ENCODE results near the gene RPAP3.
"Not testable (repeated sequence)": the region's sequence is repeated elsewhere in the genome, so short reads cannot be mapped to it uniquely, and the experiment has no call there.

RPAP3 gene

DNA sequence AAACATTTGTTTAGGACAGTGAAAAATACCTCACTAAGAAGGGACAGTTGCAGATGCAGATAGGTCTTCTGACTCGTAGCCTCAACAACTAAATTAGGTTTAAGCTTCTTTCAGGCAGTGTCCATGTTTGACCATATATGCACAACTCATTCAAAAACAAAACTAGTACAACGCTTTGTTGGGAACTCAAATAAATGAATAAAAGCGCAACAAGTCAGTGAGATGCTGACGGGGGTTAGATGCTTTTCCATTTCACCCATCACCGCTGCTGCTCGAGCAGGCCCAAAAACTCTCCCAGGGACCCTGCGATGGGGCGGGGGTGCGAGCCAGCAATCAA, 633 bp downstream of the RPAP3 start:
- Mint-ChIP-seq H3K4me1 (peaks cover 54% of the 10 kb centered on the region), H3K4me3 (peak overlapping the region; percentile 99), H3K9me3 (no peaks in the 10 kb centered on the region), H3K36me3 (peaks cover 11% of the 10 kb centered on the region), H3K27ac (peak overlapping the region; percentile 99), H3K27me3 (no peaks in the 10 kb centered on the region)
- no peak for ATAC-seq (ENCODE audit: low read depth)
- DNase-seq (ENCODE audit: low spot score in 2 of 2): no peak

DNA sequence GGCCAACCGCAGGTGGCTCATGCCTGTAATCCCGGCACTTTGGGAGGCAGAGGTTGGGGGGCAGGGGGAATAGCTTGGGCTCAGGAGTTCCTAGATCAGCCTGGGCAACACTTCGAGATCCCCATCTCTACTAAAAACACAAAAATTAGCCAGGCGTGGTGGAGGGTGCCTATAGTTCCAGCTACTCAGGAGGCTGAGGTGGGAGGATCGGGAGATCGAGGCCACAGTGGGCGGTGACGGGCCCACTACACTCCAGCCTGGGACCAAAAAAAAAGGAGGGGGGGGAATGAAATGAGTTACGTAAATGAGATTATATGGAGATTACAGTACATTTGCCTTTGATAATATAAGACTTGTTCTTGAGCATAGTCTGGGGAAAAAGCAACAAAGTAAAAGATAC, 1.1 kb downstream of the RPAP3 start:
- ATAC-seq (ENCODE audit: low read depth) (no peak), DNase-seq (ENCODE audit: low spot score in 2 of 2) (no peak)
- H3K4me1 Mint-ChIP-seq: peaks cover 50% of the 10 kb centered on the region
- H3K4me3 Mint-ChIP-seq: peak overlapping the region; percentile 99
- H3K36me3 Mint-ChIP-seq: peaks cover 14% of the 10 kb centered on the region
- no peaks in the 10 kb centered on the region for H3K9me3 Mint-ChIP-seq
- no peaks in the 10 kb centered on the region for H3K27me3 Mint-ChIP-seq
- H3K27ac Mint-ChIP-seq: peak overlapping the region; percentile 63

DNA sequence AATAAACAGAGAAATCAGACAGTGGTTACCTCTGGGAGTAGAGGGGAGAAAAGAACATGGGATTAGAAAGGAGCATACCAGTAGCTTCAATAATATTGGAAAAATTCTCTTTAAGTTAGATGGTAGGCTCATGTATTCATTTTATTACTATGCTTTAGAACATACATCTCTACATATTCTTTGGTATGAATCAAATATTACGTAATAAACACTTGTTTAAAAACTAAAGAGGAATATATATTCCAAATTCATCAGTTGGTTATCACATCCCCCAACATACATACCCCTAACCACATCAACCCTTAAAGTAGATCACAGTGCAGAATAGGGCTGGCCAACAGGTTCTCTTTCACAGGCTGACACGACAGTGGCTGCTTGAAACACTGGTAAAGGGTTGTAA, 5.6 kb downstream of the RPAP3 start:
- Mint-ChIP-seq H3K27ac (peak overlapping the region; percentile 35), H3K4me3 (no peak overlapping the region), H3K9me3 (no peaks in the 10 kb centered on the region), H3K36me3 (peaks cover 22% of the 10 kb centered on the region), H3K27me3 (no peaks in the 10 kb centered on the region), H3K4me1 (peaks cover 34% of the 10 kb centered on the region)
- DNase-seq (ENCODE audit: low spot score in 2 of 2): no peak
- ATAC-seq (ENCODE audit: low read depth): no peak

- Mint-ChIP-seq H3K27ac (no peak overlapping the region), H3K9me3 (no peaks in the 10 kb centered on the region), H3K27me3 (no peaks in the 10 kb centered on the region), H3K4me1 (peaks cover 29% of the 10 kb centered on the region), H3K36me3 (peaks cover 27% of the 10 kb centered on the region), H3K4me3 (no peak overlapping the region)
- DNase-seq (ENCODE audit: low spot score in 2 of 2): no peak
- no peak for ATAC-seq (ENCODE audit: low read depth)
These were observed 7.2 kb downstream of the RPAP3 start for GRCh38 chr12:47698631-47699030.

GRCh38 chr12:47698055-47698454, 7.8 kb downstream of the RPAP3 start:
- Mint-ChIP-seq H3K4me1 (peaks cover 25% of the 10 kb centered on the region), H3K27ac (peak overlapping the region; percentile 41), H3K36me3 (peaks cover 32% of the 10 kb centered on the region), H3K4me3 (peak overlapping the region; percentile 43), H3K27me3 (no peaks in the 10 kb centered on the region), H3K9me3 (no peaks in the 10 kb centered on the region)
- no peak for DNase-seq (ENCODE audit: low spot score in 2 of 2)
- peak; percentile 99 for ATAC-seq (ENCODE audit: low read depth)

DNA sequence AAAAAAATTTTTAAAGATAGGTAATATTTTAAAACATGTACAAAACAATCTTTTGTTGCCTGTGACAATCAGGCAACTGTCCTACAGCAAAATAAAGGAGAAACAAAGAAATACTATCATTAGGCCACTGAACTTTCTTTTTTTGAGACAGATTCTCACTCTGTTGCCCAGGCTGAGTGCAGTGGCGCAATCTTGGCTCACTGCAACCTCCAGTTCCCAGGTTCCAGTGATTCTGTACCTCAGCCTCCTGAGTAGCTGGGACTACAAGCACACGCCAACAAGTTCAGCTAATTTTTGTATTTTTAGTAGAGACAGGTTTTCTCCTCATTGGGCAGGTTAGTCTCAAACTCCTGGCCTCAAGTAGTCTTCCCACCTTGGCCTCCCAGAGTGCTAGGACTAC, 16.6 kb downstream of the RPAP3 start:
- no peak overlapping the region for H3K27ac Mint-ChIP-seq
- H3K4me1 Mint-ChIP-seq: peaks cover 2% of the 10 kb centered on the region
- DNase-seq (ENCODE audit: low spot score in 2 of 2) (no peak), ATAC-seq (ENCODE audit: low read depth) (no peak)
- H3K4me3 Mint-ChIP-seq: no peak overlapping the region
- no peaks in the 10 kb centered on the region for H3K9me3 Mint-ChIP-seq
- H3K27me3 Mint-ChIP-seq: no peaks in the 10 kb centered on the region
- peaks cover 35% of the 10 kb centered on the region for H3K36me3 Mint-ChIP-seq

DNA sequence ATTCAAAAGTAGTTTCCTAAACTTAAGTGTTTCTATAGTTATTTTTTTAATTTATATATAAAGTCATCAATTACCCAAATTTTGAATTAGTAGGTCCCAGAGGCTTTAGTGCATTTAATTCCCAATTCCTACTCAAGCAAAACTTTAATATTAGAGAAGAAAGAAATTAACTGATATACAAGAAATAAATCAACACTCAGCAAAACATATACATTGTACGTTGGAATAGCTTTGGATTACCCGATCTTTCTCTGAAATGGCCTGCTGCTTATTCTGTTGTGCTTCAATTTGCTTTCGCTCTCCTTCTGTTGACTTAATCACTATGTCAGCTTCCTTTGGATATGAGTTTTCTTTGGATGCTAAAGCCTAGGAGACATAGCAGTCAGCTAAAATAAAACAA, 18.2 kb downstream of the RPAP3 start:
- Mint-ChIP-seq H3K4me3 (no peak overlapping the region), H3K27ac (no peak overlapping the region), H3K9me3 (no peaks in the 10 kb centered on the region), H3K4me1 (peaks cover 3% of the 10 kb centered on the region), H3K27me3 (no peaks in the 10 kb centered on the region), H3K36me3 (peaks cover 33% of the 10 kb centered on the region)
- DNase-seq (ENCODE audit: low spot score in 2 of 2) (no peak), ATAC-seq (ENCODE audit: low read depth) (no peak)

- no peak for DNase-seq (ENCODE audit: low spot score in 2 of 2)
- no peaks in the 10 kb centered on the region for H3K27me3 Mint-ChIP-seq
- H3K4me1 Mint-ChIP-seq: peaks cover 6% of the 10 kb centered on the region
- H3K9me3 Mint-ChIP-seq: no peaks in the 10 kb centered on the region
- peaks cover 24% of the 10 kb centered on the region for H3K36me3 Mint-ChIP-seq
- no peak overlapping the region for H3K27ac Mint-ChIP-seq
- no peak for ATAC-seq (ENCODE audit: low read depth)
- H3K4me3 Mint-ChIP-seq: no peak overlapping the region
These were observed 19.1 kb downstream of the RPAP3 start for GRCh38 chr12:47686645-47687240.

- DNase-seq (ENCODE audit: low spot score in 2 of 2) (no peak), ATAC-seq (ENCODE audit: low read depth) (no peak)
- Mint-ChIP-seq H3K27ac (no peak overlapping the region), H3K27me3 (no peaks in the 10 kb centered on the region), H3K4me3 (no peak overlapping the region), H3K4me1 (peaks cover 18% of the 10 kb centered on the region), H3K9me3 (no peaks in the 10 kb centered on the region), H3K36me3 (peaks cover 50% of the 10 kb centered on the region)
These were observed 26.0 kb downstream of the RPAP3 start for GRCh38 chr12:47679785-47680184.

DNA sequence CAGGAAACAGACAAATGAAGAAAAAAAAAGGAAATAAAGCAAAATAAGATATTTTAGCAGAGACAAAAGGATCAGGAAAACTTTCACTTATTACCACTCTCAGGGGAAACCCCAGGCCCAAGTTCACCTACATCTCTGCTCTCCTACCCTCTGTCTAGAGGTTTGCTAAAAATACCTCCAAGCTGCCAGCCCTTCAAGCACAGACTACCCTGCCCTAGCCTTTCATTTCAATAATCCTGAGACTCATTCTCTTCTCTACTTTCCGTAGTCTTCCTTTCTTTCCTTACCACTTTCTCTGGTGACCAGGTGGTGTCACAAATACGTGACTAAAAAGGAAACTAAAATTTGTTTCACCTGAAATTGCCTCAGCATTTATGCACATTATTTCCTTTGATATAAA, 33.8 kb downstream of the RPAP3 start:
- H3K36me3 Mint-ChIP-seq: peaks cover 43% of the 10 kb centered on the region
- ATAC-seq (ENCODE audit: low read depth): no peak

DNA sequence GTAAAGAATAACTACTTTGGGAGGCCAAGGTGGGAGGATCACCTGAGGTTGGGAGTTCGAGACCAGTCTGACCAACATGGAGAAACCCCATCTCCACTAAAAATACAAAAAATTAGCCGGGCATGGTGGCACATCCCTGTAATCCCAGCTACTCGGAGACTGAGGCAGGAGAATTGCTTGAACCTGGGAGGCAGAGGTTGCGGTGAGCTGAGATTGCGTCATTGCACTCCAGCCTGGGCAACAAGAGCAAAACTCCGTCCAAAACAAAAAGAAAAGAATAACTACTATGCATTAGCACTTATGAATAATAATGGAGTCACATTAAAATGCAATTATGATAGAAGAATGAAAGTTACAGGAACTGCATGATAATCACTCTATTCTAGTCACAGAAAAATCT, 37.9 kb downstream of the RPAP3 start:
- H3K27ac Mint-ChIP-seq; H3K9me3 Mint-ChIP-seq; H3K27me3 Mint-ChIP-seq; H3K4me1 Mint-ChIP-seq; H3K4me3 Mint-ChIP-seq; DNase-seq (ENCODE audit: low spot score in 2 of 2); ATAC-seq (ENCODE audit: low read depth): not testable (repeated sequence)
- peaks cover 26% of the 10 kb centered on the region for H3K36me3 Mint-ChIP-seq

More for the DNA sequence above, 33.8 kb downstream of the RPAP3 start:
- H3K27ac Mint-ChIP-seq: peak overlapping the region; percentile 15
- no peak for DNase-seq (ENCODE audit: low spot score in 2 of 2)
- peaks cover 9% of the 10 kb centered on the region for H3K4me1 Mint-ChIP-seq
- no peak overlapping the region for H3K4me3 Mint-ChIP-seq
- no peaks in the 10 kb centered on the region for H3K9me3 Mint-ChIP-seq
- no peaks in the 10 kb centered on the region for H3K27me3 Mint-ChIP-seq

DNA sequence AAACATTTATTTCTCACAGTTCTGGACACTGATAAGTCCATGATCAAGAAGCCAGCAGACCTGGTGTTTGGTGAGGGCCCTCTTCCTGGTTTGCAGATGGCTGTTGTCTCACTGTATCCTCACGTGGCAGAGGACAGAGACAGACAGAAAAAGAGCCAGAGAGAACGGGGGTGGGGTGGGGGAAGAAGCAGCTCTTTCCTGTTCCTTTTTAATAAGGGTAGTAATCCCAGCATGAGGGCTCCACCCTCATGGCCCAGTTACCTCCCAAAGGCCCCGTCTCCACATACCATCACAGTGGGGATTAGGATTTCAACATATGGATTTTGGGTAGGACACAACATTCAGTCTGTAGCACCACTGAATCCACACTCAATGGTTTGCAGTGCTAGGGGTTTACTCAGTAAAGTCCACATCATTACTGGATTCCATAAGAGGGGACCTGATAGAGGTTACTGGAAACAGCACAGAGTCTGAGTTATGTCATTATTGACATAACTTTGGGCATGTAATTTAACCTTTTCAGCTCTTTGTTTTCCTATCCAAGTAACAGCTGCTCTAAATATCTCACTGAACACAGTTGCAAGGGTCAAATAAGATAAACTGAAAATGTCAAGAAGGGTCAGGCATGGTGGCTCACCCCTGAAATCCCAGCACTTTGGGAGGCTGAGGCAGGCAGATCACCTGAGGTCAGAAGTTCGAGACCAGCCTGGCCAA, 53.2 kb downstream of the RPAP3 start:
- H3K4me3 Mint-ChIP-seq: no peak overlapping the region
- no peak for ATAC-seq (ENCODE audit: low read depth)
- H3K9me3 Mint-ChIP-seq: no peaks in the 10 kb centered on the region
- no peak for DNase-seq (ENCODE audit: low spot score in 2 of 2)
- peak overlapping the region; percentile 55 for H3K27ac Mint-ChIP-seq
- H3K36me3 Mint-ChIP-seq: peaks cover 2% of the 10 kb centered on the region
- H3K4me1 Mint-ChIP-seq: peaks cover 2% of the 10 kb centered on the region
- H3K27me3 Mint-ChIP-seq: no peaks in the 10 kb centered on the region

DNA sequence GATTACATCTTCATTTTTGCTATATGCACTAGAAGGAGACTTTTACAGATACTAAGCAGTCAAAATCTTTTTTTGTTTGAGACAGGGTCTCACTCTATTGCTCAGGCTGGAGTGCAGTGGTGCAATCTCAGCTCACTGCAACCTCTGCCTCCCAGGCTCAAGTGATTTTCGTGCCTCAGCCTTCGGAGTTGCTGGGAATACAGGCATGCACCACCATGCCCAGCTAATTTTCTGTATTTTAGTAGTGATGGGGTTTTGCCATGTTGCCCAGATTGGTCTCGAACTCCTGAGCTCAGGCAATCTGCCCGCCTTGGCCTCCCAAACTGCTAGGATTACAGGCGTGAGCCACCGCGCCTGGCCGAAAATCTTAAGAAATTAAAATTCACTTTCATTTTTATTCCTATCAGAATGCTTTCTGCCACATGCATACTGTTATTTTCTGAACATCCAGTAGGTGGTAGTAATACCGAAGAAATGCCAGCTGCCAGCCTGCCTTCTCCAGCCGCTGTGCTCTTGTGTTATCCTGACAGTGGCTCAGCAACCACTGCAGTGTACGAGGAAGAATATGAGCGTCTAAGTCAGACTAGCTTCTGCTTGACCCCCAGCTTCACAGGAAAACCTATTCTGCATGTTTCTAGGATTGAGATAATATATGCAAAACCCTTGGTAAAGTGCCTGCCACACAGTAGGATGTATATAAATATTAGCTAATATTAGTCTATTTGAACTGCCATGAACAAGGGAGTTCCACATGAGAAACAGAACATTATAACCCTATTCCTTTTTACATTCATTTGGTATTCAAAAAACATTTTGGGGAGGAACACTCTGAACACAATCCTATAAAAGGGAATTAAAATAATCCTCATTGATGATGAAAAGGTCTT, 54.2 kb downstream of the RPAP3 start:
- DNase-seq (ENCODE audit: low spot score in 2 of 2): peak; percentile 21 to 46
- Mint-ChIP-seq H3K4me3 (no peak overlapping the region), H3K27ac (peak overlapping the region; percentile 55), H3K36me3 (peaks cover 3% of the 10 kb centered on the region), H3K4me1 (peaks cover 2% of the 10 kb centered on the region), H3K27me3 (no peaks in the 10 kb centered on the region), H3K9me3 (no peaks in the 10 kb centered on the region)
- peak; percentile 86 for ATAC-seq (ENCODE audit: low read depth)

- peaks cover 2% of the 10 kb centered on the region for H3K4me1 Mint-ChIP-seq
- no peak overlapping the region for H3K4me3 Mint-ChIP-seq
- H3K9me3 Mint-ChIP-seq: no peaks in the 10 kb centered on the region
- DNase-seq (ENCODE audit: low spot score in 2 of 2): no peak
- no peaks in the 10 kb centered on the region for H3K27me3 Mint-ChIP-seq
- peaks cover 6% of the 10 kb centered on the region for H3K36me3 Mint-ChIP-seq
- no peak overlapping the region for H3K27ac Mint-ChIP-seq
- no peak for ATAC-seq (ENCODE audit: low read depth)
These were observed 55.4 kb downstream of the RPAP3 start for GRCh38 chr12:47650469-47650868.

Measured in memory B cell (primary cell).